LoVo (cell line): ENCODE data around the gene SLC26A8.
"Not testable (repeated sequence)": the region's sequence is repeated elsewhere in the genome, so short reads cannot be mapped to it uniquely, and the experiment has no call there.

ENCODE experiments used
- DNase-seq: peaks from one replicate; pipeline ENCODE4 v3.0.0-alpha.2; 2016; ENCODE audit warnings: low spot score

The SLC26A8 gene

GRCh38 chr6:35993150-35993549 is 31.3 kb downstream of the SLC26A8 start:
- no peak for DNase-seq

- DNase-seq, result not testable (repeated sequence)
Observed at GRCh38 chr6:35988047-35988446, 36.4 kb downstream of the SLC26A8 start.

- DNase-seq, result no peak
Observed at GRCh38 chr6:35984701-35985100, 39.7 kb downstream of the SLC26A8 start.

- DNase-seq, result no peak
Observed at GRCh38 chr6:35980991-35981645, 43.3 kb downstream of the SLC26A8 start.

GRCh38 chr6:35980126-35980525 is 44.3 kb downstream of the SLC26A8 start:
- not testable (repeated sequence) for DNase-seq

GRCh38 chr6:35977308-35977707 is 47.1 kb downstream of the SLC26A8 start:
- DNase-seq, result no peak

- DNase-seq, result peak; percentile 69
Observed at GRCh38 chr6:35973670-35974222, 50.7 kb downstream of the SLC26A8 start.

GRCh38 chr6:35972471-35973367 is 51.7 kb downstream of the SLC26A8 start:
- no peak for DNase-seq

GRCh38 chr6:35970181-35970580 is 54.3 kb downstream of the SLC26A8 start:
- no peak for DNase-seq

GRCh38 chr6:35969646-35970045 is 54.8 kb downstream of the SLC26A8 start:
- no peak for DNase-seq

- DNase-seq, result no peak
Observed at GRCh38 chr6:35968821-35969220, 55.6 kb downstream of the SLC26A8 start.

GRCh38 chr6:35967076-35967774 is 57.2 kb downstream of the SLC26A8 start:
- DNase-seq, result peak; percentile 25

- no peak for DNase-seq
Observed at GRCh38 chr6:35962779-35963560, 61.5 kb downstream of the SLC26A8 start.

GRCh38 chr6:35960187-35960586 is 64.3 kb downstream of the SLC26A8 start:
- no peak for DNase-seq

GRCh38 chr6:35955970-35956369 is 68.5 kb downstream of the SLC26A8 start:
- no peak for DNase-seq

GRCh38 chr6:35955521-35955920 is 68.9 kb downstream of the SLC26A8 start:
- no peak for DNase-seq

GRCh38 chr6:35955071-35955470 is 69.4 kb downstream of the SLC26A8 start:
- DNase-seq, result no peak

GRCh38 chr6:35954333-35954732 is 70.1 kb downstream of the SLC26A8 start:
- no peak for DNase-seq

GRCh38 chr6:35948725-35949124 is 75.7 kb downstream of the SLC26A8 start:
- DNase-seq, result no peak

GRCh38 chr6:35945650-35946025 is 78.8 kb downstream of the SLC26A8 start:
- DNase-seq, result no peak

GRCh38 chr6:35943390-35943789 is 81.1 kb downstream of the SLC26A8 start:
- no peak for DNase-seq

GRCh38 chr6:35942355-35942754 is 82.1 kb downstream of the SLC26A8 start:
- no peak for DNase-seq
